ENCODE data around the gene WDR64.
"Not testable (repeated sequence)": the region's sequence is repeated elsewhere in the genome, so short reads cannot be mapped to it uniquely, and the experiment has no call there.

The WDR64 gene

DNA sequence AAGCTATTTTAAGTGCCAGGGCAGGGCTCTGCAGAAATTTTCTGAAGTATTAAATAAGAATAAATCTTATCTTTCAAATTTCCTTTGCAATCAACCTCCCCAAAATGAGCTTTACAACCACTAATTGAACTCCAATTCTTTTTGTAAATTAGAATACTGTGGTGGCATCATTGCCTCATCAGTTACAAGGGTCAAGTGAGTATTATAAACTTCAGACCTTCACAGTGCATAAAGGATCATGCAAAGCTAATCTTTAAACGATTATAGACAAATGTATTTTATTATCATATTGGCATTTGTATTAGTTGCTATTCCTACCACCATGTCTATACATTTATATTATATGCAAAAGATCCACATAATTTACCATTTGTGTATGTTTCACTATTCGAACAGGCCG lies 19.1 kb upstream of the WDR64 start:
- no peak for DNase-seq

DNA sequence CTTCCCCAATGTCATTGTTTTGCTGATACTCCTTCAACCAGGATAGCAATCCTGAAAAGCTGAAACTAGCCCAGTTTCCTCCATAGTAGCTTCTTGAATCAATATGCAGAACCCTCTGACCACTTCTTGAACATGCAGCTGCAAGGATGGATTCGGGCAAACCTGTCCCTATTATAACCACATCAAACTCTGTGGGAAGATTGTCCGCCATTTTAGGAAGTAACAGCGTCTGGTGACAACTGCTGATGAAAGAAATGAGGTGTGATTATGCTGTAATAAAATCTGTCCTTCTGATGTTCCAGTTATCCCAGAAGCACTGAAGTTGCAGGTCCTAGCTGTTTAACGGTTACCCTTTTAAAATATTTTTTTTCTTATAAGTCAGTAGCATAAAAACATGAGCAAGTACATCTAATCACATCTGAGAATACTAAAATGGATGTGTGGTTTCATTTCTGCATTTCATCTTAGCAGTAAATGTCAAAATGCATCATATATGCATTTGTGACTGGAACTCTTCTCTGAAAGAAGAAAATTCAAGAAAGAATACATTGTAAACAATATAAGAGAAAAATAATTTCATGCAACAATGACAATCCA lies 16.4 kb upstream of the WDR64 start:
- no peak for DNase-seq

DNA sequence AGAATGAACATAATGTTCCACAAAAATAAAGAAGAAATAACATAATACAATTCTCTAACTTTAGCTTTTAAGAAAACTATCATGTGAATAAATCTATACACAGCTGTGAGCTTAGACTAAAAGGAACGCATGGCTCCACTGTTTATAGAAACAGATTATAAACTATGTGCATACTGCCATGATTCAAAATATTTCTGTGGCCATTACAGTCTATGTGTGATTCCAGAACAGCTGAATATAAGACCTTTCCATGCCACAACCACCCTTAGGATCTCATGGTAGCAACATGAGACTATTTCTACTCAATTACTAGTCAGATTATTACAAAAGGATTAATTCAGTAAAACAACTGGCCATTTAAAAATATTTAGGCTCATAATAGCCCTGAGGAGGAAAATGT lies 15.8 kb upstream of the WDR64 start:
- no peak for DNase-seq

DNA sequence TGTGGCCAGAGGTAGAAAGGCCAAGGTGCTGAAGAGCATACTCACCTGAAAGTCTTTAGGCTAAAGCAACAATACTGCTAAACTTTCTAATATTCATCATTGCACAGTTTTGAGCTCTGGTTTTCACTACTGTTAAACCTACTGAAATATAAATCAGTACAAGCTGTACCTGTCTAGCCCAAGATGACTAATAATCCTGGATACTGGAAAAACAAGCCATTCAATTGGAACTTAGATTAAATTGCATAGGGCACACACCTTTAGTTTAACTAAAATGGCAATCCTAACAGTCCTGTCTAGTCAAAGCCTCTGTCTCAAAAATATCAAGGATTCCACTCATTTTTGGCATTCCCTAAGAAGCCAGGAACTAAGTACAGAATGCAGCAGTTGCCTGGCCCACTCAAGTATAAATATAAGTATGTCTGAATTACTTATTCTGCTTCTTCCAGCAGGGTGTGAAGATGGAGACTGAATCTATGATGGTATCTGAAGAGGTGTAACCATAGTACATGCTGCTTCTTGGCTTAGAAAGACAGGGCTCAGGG lies 15.0 kb upstream of the WDR64 start:
- no peak for DNase-seq

DNA sequence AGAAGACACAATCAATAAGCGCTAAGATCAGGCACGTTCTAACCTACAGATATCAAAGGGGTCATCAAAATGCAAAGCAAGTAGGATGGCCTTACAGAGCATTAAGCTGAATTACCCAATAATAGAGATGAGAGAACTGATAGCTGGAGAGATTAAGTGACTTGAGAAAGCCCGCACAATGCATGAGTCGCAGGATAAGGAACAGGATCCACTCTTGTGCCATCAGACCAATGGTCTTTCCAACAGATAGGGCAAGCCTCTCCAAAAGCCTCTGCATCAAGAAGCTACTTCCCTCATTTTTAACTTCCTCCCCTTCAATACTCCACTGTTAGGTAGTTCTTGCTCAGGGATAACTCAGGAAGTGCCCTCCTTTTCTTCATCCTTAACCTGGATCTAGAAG lies 14.5 kb upstream of the WDR64 start:
- DNase-seq, result no peak

DNA sequence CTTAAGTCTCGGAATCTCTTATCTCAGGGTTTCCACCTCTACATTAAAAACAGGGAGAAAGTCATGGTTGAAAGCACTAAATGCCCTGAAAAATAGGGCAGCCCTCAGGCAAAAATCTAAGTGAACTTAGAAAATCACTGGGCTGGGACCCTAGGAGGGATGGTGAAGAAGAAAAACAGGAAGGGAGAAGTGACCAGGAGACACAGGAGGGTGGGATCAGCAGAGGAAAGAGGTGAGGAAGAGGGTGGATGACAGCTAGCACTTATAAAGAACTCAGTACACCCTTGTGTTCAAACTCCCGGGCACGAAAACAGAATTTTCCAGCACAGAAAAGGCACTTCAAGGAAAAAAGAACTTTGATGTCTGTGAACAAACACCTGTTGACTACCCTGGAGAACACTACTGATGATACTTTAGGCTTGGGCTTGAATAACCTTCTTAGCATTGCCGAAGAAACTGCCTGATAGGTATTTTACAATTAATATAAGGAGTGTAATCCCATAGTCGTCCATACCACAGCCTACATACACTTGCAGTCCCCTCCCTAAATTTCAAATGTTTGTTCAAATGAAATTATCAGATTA lies 13.9 kb upstream of the WDR64 start:
- no peak for DNase-seq

- DNase-seq, result no peak
Observed at GRCh38 chr1:241638909-241639622, 13.0 kb upstream of the WDR64 start.

DNA sequence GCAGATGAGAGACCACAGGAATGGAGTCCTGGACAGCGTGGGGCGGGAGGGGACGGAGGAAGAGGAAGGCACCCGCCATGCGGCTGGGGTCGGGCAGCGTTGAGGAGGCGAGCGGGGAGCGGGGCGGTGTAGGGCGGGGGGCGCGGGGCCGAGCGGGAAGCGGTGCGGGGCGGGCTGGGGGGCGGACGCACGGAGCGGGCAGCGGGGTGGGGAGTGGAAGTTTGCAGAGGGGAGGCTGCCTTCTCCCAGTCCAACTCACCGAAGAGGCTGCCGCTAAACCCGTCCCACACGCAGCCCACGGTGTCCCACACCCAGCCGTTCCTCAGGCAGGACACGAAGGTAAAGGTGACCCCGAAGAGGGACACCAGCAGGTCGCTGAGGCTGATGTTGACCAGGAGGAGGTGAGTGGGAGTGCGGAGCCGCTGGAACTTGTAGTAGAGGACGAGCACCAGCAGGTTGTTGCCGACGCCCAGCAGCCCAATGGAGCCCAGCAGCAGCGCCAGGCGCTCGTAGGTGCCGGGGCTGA lies 12.4 kb upstream of the WDR64 start:
- DNase-seq, result peak; percentile 36

DNA sequence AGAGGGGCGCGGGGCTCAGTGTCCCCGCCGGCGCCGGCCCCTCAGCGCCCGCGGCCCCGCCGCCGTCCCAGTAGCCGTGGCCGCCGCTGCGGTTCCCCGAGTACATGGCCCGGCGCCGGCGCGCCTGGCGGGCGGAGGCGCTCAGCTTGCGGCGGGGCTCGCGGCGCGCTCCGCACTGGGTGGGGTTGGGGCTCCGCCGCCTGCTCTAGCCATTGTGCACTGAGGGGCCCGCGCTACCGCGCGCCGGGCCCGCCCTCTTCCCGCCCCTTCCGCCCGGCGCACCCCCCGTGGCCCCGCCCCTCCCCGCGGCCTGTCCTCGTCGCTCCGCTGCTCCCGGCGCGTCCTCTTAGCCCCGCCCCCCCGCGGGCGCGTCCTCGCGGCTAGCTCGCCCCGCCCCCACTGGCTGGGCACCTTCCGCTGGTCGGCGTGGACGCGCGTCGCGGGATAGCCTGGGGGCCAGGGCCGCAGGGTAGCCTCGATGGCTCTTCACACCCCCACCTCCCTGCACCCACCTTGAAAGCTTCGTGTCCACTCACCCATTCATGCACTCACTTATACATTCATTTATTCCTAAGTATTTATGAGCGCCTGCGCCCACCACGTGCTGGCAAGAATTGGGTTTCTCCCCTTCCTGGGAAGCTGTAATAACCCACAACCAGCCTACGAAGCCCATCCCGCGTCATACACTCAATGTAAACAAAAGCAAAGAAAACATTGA lies 11.8 kb upstream of the WDR64 start, which contains the start of the genes CHML and OPN3:
TSS of gene CHML (minus strand) at position 221 of the 718 bp plus-strand sequence. CDS start 4,603 bp downstream, outside the sequence.
TSS of gene OPN3 (minus strand) at position 221 of the 718 bp plus-strand sequence. CDS start at position 106, 115 bp downstream.
- DNase-seq, result peak; percentile 97

- DNase-seq, result no peak
Observed at GRCh38 chr1:241640867-241641622, 11.0 kb upstream of the WDR64 start.

- DNase-seq, result no peak
Observed at GRCh38 chr1:241641773-241642592, 10.1 kb upstream of the WDR64 start.

DNA sequence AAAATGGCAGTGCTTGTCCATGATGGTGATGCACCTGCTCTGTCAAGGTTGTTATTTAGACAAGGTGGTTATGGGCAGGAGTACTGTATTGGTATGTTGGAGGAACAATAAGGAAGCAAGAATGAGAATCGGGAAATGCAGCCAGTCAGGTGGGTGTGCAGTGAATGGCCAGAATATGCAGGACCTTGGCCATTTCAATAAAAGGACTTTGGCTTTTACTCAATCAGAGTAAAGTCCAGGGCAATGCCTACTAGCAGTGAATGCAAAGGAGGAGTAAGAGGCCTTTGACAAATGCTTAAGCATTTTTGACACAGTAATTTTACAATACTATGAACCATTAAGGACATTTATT lies 9.5 kb upstream of the WDR64 start:
- no peak for DNase-seq

GRCh38 chr1:241644259-241644658 lies 7.8 kb upstream of the WDR64 start:
- no peak for DNase-seq

DNA sequence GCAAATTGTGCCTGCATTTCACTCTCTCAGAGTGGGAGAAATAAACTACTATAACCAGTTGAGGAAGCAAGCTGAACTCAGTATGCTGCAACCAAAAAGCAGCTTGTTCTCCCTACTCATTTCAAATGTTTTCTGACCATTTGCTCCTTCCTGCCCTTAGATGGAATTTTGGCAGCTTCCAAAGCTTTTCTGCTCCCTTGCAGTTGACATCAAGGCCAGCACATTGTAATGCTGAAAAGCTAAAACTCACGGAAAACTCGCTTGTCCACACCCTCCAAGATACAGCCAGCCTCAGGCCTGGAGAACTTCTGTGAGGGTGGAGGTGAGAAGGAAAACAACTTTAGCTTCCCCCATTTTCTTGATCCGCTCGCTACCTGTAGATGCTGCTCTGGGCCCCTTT lies 6.9 kb upstream of the WDR64 start:
- DNase-seq, result no peak

DNA sequence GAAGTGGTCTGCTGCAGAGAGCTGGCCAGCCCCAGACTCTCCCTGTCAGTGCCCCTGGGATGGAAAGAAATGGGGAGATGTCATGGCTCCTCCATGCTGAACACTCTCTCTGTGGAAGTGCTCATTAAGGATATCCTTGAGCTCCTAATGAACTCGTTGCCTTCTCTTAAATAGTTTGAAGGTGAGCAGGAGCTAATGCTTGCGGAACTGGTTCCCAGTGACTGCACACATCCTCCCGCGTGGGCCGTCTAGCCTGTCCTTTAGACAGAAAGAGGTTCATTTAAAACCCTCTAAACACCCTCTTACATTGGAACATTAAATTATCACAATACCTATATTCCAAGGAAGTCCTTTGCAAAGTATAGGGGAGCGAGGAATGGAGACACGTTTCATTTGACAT lies 5.9 kb upstream of the WDR64 start:
- no peak for DNase-seq

DNA sequence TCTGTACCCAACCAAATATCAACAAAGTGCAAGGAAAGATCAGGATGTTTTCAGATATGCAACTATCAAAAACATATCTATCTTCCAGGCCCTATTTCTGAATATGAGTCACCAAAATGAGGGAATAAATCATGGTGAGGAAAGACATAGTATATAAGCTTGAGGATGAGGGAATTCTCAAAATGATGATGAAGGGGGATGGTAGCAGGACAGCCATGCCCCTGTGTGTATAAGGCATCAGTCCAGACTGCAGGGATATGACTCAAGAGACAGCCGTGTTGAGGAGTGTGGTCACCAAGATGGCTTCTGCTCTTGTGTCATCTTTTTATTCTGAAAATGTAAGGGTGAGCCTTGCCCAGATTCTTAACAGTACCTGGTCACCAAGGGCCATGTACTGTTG lies 4.4 kb upstream of the WDR64 start:
- DNase-seq, result no peak

- DNase-seq, result no peak
Observed at GRCh38 chr1:241648159-241648558, 3.9 kb upstream of the WDR64 start.

DNA sequence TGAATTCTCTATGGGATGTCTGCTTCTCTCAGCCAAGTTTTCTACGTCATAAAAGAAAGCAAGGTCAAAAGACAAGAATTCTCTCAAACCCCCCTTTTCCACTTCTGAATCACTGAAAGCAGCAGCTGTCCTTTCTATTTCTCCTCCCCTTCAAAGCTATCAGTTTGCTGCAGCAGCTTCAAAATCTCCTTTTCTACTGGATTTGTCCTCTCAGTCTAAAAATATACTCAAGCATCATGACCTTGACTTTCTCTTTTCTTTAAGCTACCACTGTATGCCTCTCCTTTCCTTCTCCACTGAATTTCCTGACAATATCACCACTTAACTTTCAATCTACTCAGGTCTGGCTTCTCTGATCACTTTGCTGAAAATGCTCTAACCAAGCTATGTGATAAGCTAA lies 1.9 kb downstream of the WDR64 start:
- no peak for DNase-seq

- no peak for DNase-seq
Observed at GRCh38 chr1:241654641-241655040, 2.6 kb downstream of the WDR64 start.

DNA sequence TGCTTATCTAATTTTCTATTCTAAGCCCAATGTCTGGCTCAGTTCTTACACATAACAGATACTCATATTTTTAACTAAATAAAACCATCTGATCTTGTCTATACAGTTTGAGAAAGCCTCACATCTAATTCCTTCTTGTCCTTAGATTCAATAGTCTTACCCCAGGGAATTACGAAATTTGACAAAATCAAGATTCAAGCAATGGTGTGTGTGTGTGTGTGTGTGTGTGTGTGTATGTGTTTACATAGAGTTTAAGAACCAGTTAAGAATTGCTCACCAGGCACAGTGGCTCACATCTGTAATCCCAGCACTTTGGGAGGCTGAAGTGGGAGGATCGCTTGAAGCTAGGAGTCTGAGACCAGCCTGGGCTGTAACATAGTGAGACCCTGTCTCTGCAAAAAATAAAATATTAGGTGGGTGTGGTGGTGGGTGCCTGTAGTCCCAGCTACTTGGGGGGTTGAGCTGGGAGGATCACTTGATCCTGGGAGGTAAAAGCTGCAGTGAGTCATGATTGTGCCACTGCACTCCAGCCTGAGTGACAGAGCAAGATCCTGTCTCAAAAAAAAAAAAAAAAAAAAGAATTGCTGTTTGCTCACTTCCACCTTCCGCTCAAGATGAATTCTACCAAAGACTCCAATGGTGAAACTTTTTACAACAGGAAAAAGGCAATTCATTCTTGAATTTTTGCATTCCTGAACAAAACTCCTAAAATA lies 6.2 kb downstream of the WDR64 start:
- no peak for DNase-seq

- not testable (repeated sequence) for DNase-seq
Observed at GRCh38 chr1:241659016-241659415, 6.9 kb downstream of the WDR64 start.
